HepG2 (cell line): ENCODE measurements around the gene STMN1. TPM values are rescaled to one million over a fixed set of nuclear protein-coding genes. Genes with fewer than 3 reads are reported as not detected.
A peak's percentile ranks its signal among the peaks of the same experiment; 100 is the strongest.

Experiments
- ADNP ChIP-seq: sonication (generic); formaldehyde crosslinking; IDR thresholded peaks from 2 replicates; pipeline ENCODE4 v1.4.0; 2020; ENCODE audit warnings: missing genetic modification reagents
- ARID3A ChIP-seq: IDR thresholded peaks from 2 replicates; pipeline ENCODE4 v1.6.1; 2012; ENCODE audit warnings: low read depth, low read length, improper control_type of control experiment
- BCLAF1 ChIP-seq: fragments of 450-650 bp; IDR thresholded peaks from 2 replicates; pipeline ENCODE4 v1.6.1; 2017; ENCODE audit warnings: mild to moderate bottlenecking
- IRF2 ChIP-seq: IDR thresholded peaks from 2 replicates; pipeline ENCODE4 v1.6.1; 2018; ENCODE audit warnings: missing genetic modification reagents, missing compliant biosample characterization
- KLF15 ChIP-seq: sonication (generic); formaldehyde crosslinking; IDR thresholded peaks from 2 replicates; pipeline ENCODE4 v1.8.1; 2023; ENCODE audit warnings: borderline replicate concordance, mild to moderate bottlenecking, inconsistent platforms, missing genetic modification reagents, mixed read lengths
- MTA1 ChIP-seq: sonication (generic); formaldehyde crosslinking; IDR thresholded peaks from 2 replicates; pipeline ENCODE4 v1.4.0; 2020; ENCODE audit warnings: missing genetic modification reagents, mild to moderate bottlenecking, borderline replicate concordance
- ZNF101 ChIP-seq: sonication (generic); formaldehyde crosslinking; IDR thresholded peaks from 2 replicates; pipeline ENCODE4 v1.4.0; 2020; ENCODE audit warnings: mild to moderate bottlenecking, low read depth, missing genetic modification reagents, borderline replicate concordance
- ZNF232 ChIP-seq: sonication (generic); formaldehyde crosslinking; IDR thresholded peaks from 2 replicates; pipeline ENCODE4 v1.4.0; 2020; ENCODE audit warnings: missing genetic modification reagents, borderline replicate concordance
- ZNF263 ChIP-seq: sonication (generic); formaldehyde crosslinking; IDR thresholded peaks from 2 replicates; pipeline ENCODE4 v1.4.0; 2020; ENCODE audit warnings: missing genetic modification reagents
- ZNF557 ChIP-seq: sonication (generic); formaldehyde crosslinking; IDR thresholded peaks from 2 replicates; pipeline ENCODE4 v1.4.0; 2020; ENCODE audit warnings: missing genetic modification reagents
- ZXDC ChIP-seq: sonication (generic); formaldehyde crosslinking; IDR thresholded peaks from 2 replicates; pipeline ENCODE4 v1.5.0; 2020; ENCODE audit warnings: mild to moderate bottlenecking, missing genetic modification reagents
- polyA plus RNA-seq, 8 experiments: library from polyadenylated mRNA; depleted of rRNA in 3 of 8; stranded (reverse) in 7 of 8; unstranded in 1 of 8; fragments of >200 nt; fragmentation: Illumina TruSeq in 4 of 8; extraction: Trizol in 4 of 8; gene quantifications; 2 replicates each; pipeline versions ENCODE4 v1.2.1 to v1.2.3, GENCODE V29; 2011 to 2016; ENCODE audit warnings: low read depth in 4 of 8, missing spikeins in 1 of 8, mixed read lengths in 1 of 8; ENCODE audit not compliant: insufficient read depth in 1 of 8
- total RNA-seq, 5 experiments: library from RNA; depleted of rRNA; stranded (reverse); fragments of >200 nt; fragmentation: Illumina TruSeq; extraction: Trizol; gene quantifications; 2 replicates each; pipeline ENCODE4 v1.2.3, GENCODE V29; 2016; ENCODE audit warnings: low read depth in 1 of 5
- TF ChIP-seq, protein P1 (sequence below): sonication (generic); formaldehyde crosslinking; IDR thresholded peaks from 2 replicates; pipeline ENCODE4 v1.8.0; 2022; ENCODE audit warnings: mild to moderate bottlenecking, missing genetic modification reagents, moderate library complexity
- TF ChIP-seq, protein P2 (sequence below): sonication (generic); formaldehyde crosslinking; IDR thresholded peaks from 2 replicates; pipeline ENCODE4 v1.5.1; 2020; ENCODE audit warnings: mild to moderate bottlenecking, missing genetic modification reagents, borderline replicate concordance

The STMN1 gene
- total and polyA plus RNA-seq, 2 of the 13 experiments (the other 11 are each of a cell fraction or from before 2014, with no cell fraction given) = 45.9 to 409 TPM

DNA sequence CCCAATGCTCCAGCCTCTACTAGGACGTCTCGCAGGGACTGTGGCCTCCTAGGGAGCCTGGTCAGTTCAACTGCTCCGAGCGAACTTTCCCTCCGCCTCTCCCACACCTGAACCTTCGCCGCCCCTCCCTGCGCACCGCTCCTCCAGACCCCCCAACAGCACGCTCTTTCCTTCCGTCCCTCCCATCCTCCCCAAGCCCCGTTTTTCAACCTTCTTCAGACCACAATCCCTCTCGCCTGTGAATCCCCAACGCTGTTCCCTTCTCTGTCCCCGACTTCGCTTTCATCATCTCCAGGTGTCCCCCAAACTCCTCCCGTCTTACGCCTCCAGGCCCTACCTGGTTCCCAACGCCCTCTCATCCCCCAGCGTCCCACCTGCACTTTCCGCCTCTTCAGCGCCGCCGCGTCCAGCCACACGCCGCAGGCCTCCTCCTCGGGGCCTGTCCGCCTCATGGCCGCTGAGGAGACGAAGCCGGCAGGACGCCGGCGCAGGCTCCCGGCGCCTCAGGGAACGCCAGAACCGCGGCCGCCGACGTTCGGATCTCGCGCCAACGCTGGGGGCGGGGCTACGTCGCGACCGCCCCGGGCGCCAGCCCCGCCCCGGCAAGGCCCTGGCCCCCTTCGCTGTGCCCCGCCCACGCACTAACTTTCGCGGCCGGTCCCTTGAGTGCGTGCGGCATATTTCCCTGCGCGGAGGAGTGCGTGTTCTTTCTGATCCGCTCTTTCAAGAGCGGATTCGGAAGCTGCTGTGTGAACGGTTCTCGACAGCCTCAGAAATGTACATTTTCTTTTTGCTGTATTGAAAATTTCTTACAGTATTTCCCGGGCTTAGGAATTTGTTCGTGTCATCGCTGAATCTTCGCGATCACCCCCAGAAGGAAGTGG, 47.1 kb downstream of the STMN1 start, which contains the start of gene AUNIP (continued):
- TF ChIP-seq IRF2 = no peak
- TF ChIP-seq, protein P1, sequence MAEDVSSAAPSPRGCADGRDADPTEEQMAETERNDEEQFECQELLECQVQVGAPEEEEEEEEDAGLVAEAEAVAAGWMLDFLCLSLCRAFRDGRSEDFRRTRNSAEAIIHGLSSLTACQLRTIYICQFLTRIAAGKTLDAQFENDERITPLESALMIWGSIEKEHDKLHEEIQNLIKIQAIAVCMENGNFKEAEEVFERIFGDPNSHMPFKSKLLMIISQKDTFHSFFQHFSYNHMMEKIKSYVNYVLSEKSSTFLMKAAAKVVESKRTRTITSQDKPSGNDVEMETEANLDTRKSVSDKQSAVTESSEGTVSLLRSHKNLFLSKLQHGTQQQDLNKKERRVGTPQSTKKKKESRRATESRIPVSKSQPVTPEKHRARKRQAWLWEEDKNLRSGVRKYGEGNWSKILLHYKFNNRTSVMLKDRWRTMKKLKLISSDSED = no peak
- TF ChIP-seq ZNF557 (CRISPR knock-in tag) = no peak
- TF ChIP-seq ARID3A = no peak
- 0 out of 2 replicates have a peak, but pooled peaks have one; percentile 62 for TF ChIP-seq KLF15 (CRISPR knock-in tag)
- no peak for TF ChIP-seq ADNP (CRISPR knock-in tag)
- TF ChIP-seq ZNF232 (CRISPR knock-in tag) = peak; percentile 68; the same call in 1 of the 2 replicates
- 0 out of 2 replicates have a peak, but pooled peaks have one; percentile 45 for TF ChIP-seq ZNF101
- 0 out of 2 replicates have a peak, but pooled peaks have one; percentile 27 for TF ChIP-seq ZNF263 (CRISPR knock-in tag)
- TF ChIP-seq, protein P2, sequence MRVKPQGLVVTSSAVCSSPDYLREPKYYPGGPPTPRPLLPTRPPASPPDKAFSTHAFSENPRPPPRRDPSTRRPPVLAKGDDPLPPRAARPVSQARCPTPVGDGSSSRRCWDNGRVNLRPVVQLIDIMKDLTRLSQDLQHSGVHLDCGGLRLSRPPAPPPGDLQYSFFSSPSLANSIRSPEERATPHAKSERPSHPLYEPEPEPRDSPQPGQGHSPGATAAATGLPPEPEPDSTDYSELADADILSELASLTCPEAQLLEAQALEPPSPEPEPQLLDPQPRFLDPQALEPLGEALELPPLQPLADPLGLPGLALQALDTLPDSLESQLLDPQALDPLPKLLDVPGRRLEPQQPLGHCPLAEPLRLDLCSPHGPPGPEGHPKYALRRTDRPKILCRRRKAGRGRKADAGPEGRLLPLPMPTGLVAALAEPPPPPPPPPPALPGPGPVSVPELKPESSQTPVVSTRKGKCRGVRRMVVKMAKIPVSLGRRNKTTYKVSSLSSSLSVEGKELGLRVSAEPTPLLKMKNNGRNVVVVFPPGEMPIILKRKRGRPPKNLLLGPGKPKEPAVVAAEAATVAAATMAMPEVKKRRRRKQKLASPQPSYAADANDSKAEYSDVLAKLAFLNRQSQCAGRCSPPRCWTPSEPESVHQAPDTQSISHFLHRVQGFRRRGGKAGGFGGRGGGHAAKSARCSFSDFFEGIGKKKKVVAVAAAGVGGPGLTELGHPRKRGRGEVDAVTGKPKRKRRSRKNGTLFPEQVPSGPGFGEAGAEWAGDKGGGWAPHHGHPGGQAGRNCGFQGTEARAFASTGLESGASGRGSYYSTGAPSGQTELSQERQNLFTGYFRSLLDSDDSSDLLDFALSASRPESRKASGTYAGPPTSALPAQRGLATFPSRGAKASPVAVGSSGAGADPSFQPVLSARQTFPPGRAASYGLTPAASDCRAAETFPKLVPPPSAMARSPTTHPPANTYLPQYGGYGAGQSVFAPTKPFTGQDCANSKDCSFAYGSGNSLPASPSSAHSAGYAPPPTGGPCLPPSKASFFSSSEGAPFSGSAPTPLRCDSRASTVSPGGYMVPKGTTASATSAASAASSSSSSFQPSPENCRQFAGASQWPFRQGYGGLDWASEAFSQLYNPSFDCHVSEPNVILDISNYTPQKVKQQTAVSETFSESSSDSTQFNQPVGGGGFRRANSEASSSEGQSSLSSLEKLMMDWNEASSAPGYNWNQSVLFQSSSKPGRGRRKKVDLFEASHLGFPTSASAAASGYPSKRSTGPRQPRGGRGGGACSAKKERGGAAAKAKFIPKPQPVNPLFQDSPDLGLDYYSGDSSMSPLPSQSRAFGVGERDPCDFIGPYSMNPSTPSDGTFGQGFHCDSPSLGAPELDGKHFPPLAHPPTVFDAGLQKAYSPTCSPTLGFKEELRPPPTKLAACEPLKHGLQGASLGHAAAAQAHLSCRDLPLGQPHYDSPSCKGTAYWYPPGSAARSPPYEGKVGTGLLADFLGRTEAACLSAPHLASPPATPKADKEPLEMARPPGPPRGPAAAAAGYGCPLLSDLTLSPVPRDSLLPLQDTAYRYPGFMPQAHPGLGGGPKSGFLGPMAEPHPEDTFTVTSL (CRISPR knock-in tag) = no peak
- TF ChIP-seq MTA1 (CRISPR knock-in tag) = peak; percentile 57; the same call in 1 of the 2 replicates
- TF ChIP-seq BCLAF1 = no peak
- no peak for TF ChIP-seq ZXDC (CRISPR knock-in tag)
